ENCODE results near the gene COG4.
"Not testable (repeated sequence)": the region's sequence is repeated elsewhere in the genome, so short reads cannot be mapped to it uniquely, and the experiment has no call there.

The COG4 gene

GRCh38 chr16:70453892-70454221 is 69.5 kb downstream of the COG4 start:
- peak; percentile 32 for DNase-seq

GRCh38 chr16:70453117-70453891 is 70.0 kb downstream of the COG4 start:
- no peak for DNase-seq

GRCh38 chr16:70451004-70451340 is 72.4 kb downstream of the COG4 start:
- DNase-seq = not testable (repeated sequence)

- not testable (repeated sequence) for DNase-seq
These were observed 73.0 kb downstream of the COG4 start for GRCh38 chr16:70450142-70451003.

- no peak for DNase-seq
These were observed 75.3 kb downstream of the COG4 start for GRCh38 chr16:70448075-70448474.

GRCh38 chr16:70444249-70445063 is 78.9 kb downstream of the COG4 start:
- DNase-seq = no peak

GRCh38 chr16:70442344-70442743 is 81.0 kb downstream of the COG4 start:
- DNase-seq = no peak

GRCh38 chr16:70441406-70441990 is 81.9 kb downstream of the COG4 start:
- DNase-seq = no peak

- no peak for DNase-seq
These were observed 83.2 kb downstream of the COG4 start for GRCh38 chr16:70440009-70440692.

GRCh38 chr16:70438969-70439862 is 84.1 kb downstream of the COG4 start, which contains the start of gene ST3GAL2:
Gene ST3GAL2, minus strand, starts transcription at chr16:70439100. Its CDS starts 40,570 bp downstream, at chr16:70398530.
- DNase-seq = peak; percentile 90

GRCh38 chr16:70438585-70438968 is 84.8 kb downstream of the COG4 start:
- no peak for DNase-seq

- peak; percentile 25 for DNase-seq
These were observed 85.5 kb downstream of the COG4 start for GRCh38 chr16:70437582-70438557.

GRCh38 chr16:70437017-70437581 is 86.3 kb downstream of the COG4 start:
- DNase-seq = peak; percentile 68

- no peak for DNase-seq
These were observed 88.7 kb downstream of the COG4 start for GRCh38 chr16:70434484-70435260.

- DNase-seq = peak; percentile 88
These were observed 89.8 kb downstream of the COG4 start for GRCh38 chr16:70433458-70434103.

- DNase-seq = no peak
These were observed 90.5 kb downstream of the COG4 start for GRCh38 chr16:70432723-70433457.

- no peak for DNase-seq
These were observed 91.0 kb downstream of the COG4 start for GRCh38 chr16:70432356-70432722.
